D341Med (cell line): Measurements from ENCODE around the gene SLC12A7.

Source experiments
- DNase-seq: peaks from one replicate; pipeline ENCODE4 v3.0.0; 2012; ENCODE audit warnings: low spot score

SLC12A7 gene

GRCh38 chr5:1018596-1018995, 93.3 kb downstream of the SLC12A7 start:
- no peak for DNase-seq

- no peak for DNase-seq
Observed at GRCh38 chr5:1017691-1018455, 94.0 kb downstream of the SLC12A7 start.

GRCh38 chr5:1017056-1017455, 94.8 kb downstream of the SLC12A7 start:
- no peak for DNase-seq

GRCh38 chr5:1016476-1016875, 95.4 kb downstream of the SLC12A7 start:
- DNase-seq = no peak

- DNase-seq = no peak
Observed at GRCh38 chr5:1016036-1016435, 95.8 kb downstream of the SLC12A7 start.

- DNase-seq = no peak
Observed at GRCh38 chr5:1015507-1015906, 96.4 kb downstream of the SLC12A7 start.

GRCh38 chr5:1014781-1015221, 97.1 kb downstream of the SLC12A7 start:
- no peak for DNase-seq

GRCh38 chr5:1014346-1014745, 97.5 kb downstream of the SLC12A7 start:
- DNase-seq = no peak

- no peak for DNase-seq
Observed at GRCh38 chr5:1013948-1014301, 97.9 kb downstream of the SLC12A7 start.

GRCh38 chr5:1013238-1013947, 98.5 kb downstream of the SLC12A7 start:
- DNase-seq = no peak

- DNase-seq = no peak
Observed at GRCh38 chr5:1012900-1013237, 99.0 kb downstream of the SLC12A7 start.

GRCh38 chr5:1012313-1012841, 99.5 kb downstream of the SLC12A7 start:
- DNase-seq = no peak

GRCh38 chr5:1011741-1012312, 100.0 kb downstream of the SLC12A7 start:
- no peak for DNase-seq

- peak; percentile 69 for DNase-seq
Observed at GRCh38 chr5:1011226-1011631, 100.6 kb downstream of the SLC12A7 start.

GRCh38 chr5:1010641-1011046, 101.2 kb downstream of the SLC12A7 start:
- DNase-seq = no peak

- DNase-seq = no peak
Observed at GRCh38 chr5:1010181-1010510, 101.7 kb downstream of the SLC12A7 start.

- no peak for DNase-seq
Observed at GRCh38 chr5:1009359-1010180, 102.3 kb downstream of the SLC12A7 start.

- peak; percentile 92 for DNase-seq
Observed at GRCh38 chr5:1008451-1009358, 103.2 kb downstream of the SLC12A7 start, which contains the start of gene NKD2. Gene NKD2 (plus strand): TSS chr5:1008802. CDS start chr5:1009058, 256 bp downstream.

GRCh38 chr5:1007681-1008450, 104.0 kb downstream of the SLC12A7 start:
- no peak for DNase-seq

GRCh38 chr5:1007221-1007680, 104.6 kb downstream of the SLC12A7 start:
- DNase-seq = no peak
